ENCODE results near the gene GRAMD1A. TPM values are rescaled to one million over a fixed set of nuclear protein-coding genes. Genes with fewer than 3 reads are reported as not detected.

Gene GRAMD1A
- total RNA-seq, 2 donors from 2014 or later, result 115 to 137 TPM

GRCh38 chr19:35070471-35070870 lies 70.3 kb downstream of the GRAMD1A start:
- Mint-ChIP-seq H3K9me3 (peaks cover 5% of the 10 kb centered on the region), H3K4me3 (no peak overlapping the region), H3K27ac (no peak overlapping the region), H3K27me3 (ENCODE audit: insufficient read depth) (no peaks in the 10 kb centered on the region), H3K36me3 (ENCODE audit: low read depth) (no peaks in the 10 kb centered on the region), H3K4me1 (peaks cover 7% of the 10 kb centered on the region)
- H3K36me3 ChIP-seq (ENCODE audit: control insufficient read depth, insufficient read depth, low read length), result no peaks in the 10 kb centered on the region
- 90 to 91% methylated on average over 3 of the region's 3 CpGs for WGBS, 2 experiments (ENCODE audit: insufficient coverage in 1 of 2, insufficient read length in 1 of 2)
- H3K27ac ChIP-seq (ENCODE audit: low read depth, low read length), result no peak overlapping the region
- peaks cover 7% of the 10 kb centered on the region for H3K9me3 ChIP-seq (ENCODE audit: control insufficient read depth, low read length)
- TF ChIP-seq CTCF (conservative IDR thresholded peaks at IDR 0.05), result no peak
- H3K4me3 ChIP-seq (ENCODE audit: low read length), result no peak overlapping the region
- no peaks in the 10 kb centered on the region for H3K4me1 ChIP-seq (ENCODE audit: control insufficient read depth, insufficient read depth, low read length)
- no peak for DNase-seq
- H3K27me3 ChIP-seq (ENCODE audit: control insufficient read depth, insufficient read depth, low read length, poor library complexity, severe bottlenecking), result no peaks in the 10 kb centered on the region
- no peak overlapping the region for H3K9ac ChIP-seq (ENCODE audit: extremely low read depth, low read length, poor library complexity, severe bottlenecking)

- Mint-ChIP-seq H3K27ac (peak overlapping the region; percentile 39), H3K4me1 (peaks cover 3% of the 10 kb centered on the region), H3K4me3 (no peak overlapping the region), H3K9me3 (peaks cover 3% of the 10 kb centered on the region), H3K27me3 (ENCODE audit: insufficient read depth) (no peaks in the 10 kb centered on the region), H3K36me3 (ENCODE audit: low read depth) (no peaks in the 10 kb centered on the region)
- no peaks in the 10 kb centered on the region for H3K36me3 ChIP-seq (ENCODE audit: control insufficient read depth, insufficient read depth, low read length)
- H3K4me1 ChIP-seq (ENCODE audit: control insufficient read depth, insufficient read depth, low read length), result no peaks in the 10 kb centered on the region
- TF ChIP-seq CTCF (conservative IDR thresholded peaks at IDR 0.05), result no peak
- DNase-seq, result no peak
- no peak overlapping the region for H3K27ac ChIP-seq (ENCODE audit: low read depth, low read length)
- H3K9ac ChIP-seq (ENCODE audit: extremely low read depth, low read length, poor library complexity, severe bottlenecking), result no peak overlapping the region
- H3K4me3 ChIP-seq (ENCODE audit: low read length), result no peak overlapping the region
- H3K27me3 ChIP-seq (ENCODE audit: control insufficient read depth, insufficient read depth, low read length, poor library complexity, severe bottlenecking), result no peaks in the 10 kb centered on the region
- 92 to 100% methylated on average over 7 to 10 of the region's 10 CpGs for WGBS, 2 experiments (ENCODE audit: insufficient coverage in 1 of 2, insufficient read length in 1 of 2)
- H3K9me3 ChIP-seq (ENCODE audit: control insufficient read depth, low read length), result peaks cover 7% of the 10 kb centered on the region
These were observed 73.4 kb downstream of the GRAMD1A start for GRCh38 chr19:35073516-35073915.

- Mint-ChIP-seq H3K27me3 (ENCODE audit: insufficient read depth) (no peaks in the 10 kb centered on the region), H3K4me3 (no peak overlapping the region), H3K36me3 (ENCODE audit: low read depth) (no peaks in the 10 kb centered on the region), H3K9me3 (peaks cover 3% of the 10 kb centered on the region), H3K4me1 (no peaks in the 10 kb centered on the region), H3K27ac (no peak overlapping the region)
- H3K27ac ChIP-seq (ENCODE audit: low read depth, low read length), result no peak overlapping the region
- H3K4me1 ChIP-seq (ENCODE audit: control insufficient read depth, insufficient read depth, low read length), result no peaks in the 10 kb centered on the region
- H3K36me3 ChIP-seq (ENCODE audit: control insufficient read depth, insufficient read depth, low read length), result no peaks in the 10 kb centered on the region
- H3K9me3 ChIP-seq (ENCODE audit: control insufficient read depth, low read length), result peaks cover 7% of the 10 kb centered on the region
- no peak overlapping the region for H3K4me3 ChIP-seq (ENCODE audit: low read length)
- H3K9ac ChIP-seq (ENCODE audit: extremely low read depth, low read length, poor library complexity, severe bottlenecking), result no peak overlapping the region
- 75% methylated on average over 8 of the region's 8 CpGs; no CpG with 5 or more reads in 1 of the 2 experiments for WGBS, 2 experiments (ENCODE audit: insufficient coverage in 1 of 2, insufficient read length in 1 of 2)
- H3K27me3 ChIP-seq (ENCODE audit: control insufficient read depth, insufficient read depth, low read length, poor library complexity, severe bottlenecking), result no peaks in the 10 kb centered on the region
- TF ChIP-seq CTCF (conservative IDR thresholded peaks at IDR 0.05), result no peak
- no peak for DNase-seq
These were observed 73.8 kb downstream of the GRAMD1A start for GRCh38 chr19:35073941-35074340.
